ENCODE data around the gene HEPHL1. TPM values are rescaled to one million over a fixed set of nuclear protein-coding genes. Genes with fewer than 3 reads are reported as not detected.
"Not testable (repeated sequence)": the region's sequence is repeated elsewhere in the genome, so short reads cannot be mapped to it uniquely, and the experiment has no call there.

Gene HEPHL1
- total RNA-seq, 1 donor from 2014 or later: 0.96 TPM

GRCh38 chr11:94084164-94084563, 63.0 kb downstream of the HEPHL1 start:
- no peak for DNase-seq (ENCODE audit: low spot score)

- no peak for DNase-seq (ENCODE audit: low spot score)
These were observed 67.8 kb downstream of the HEPHL1 start for GRCh38 chr11:94088906-94089305.

- DNase-seq (ENCODE audit: low spot score): no peak
These were observed 68.2 kb downstream of the HEPHL1 start for GRCh38 chr11:94089341-94089740.

- no peak for DNase-seq (ENCODE audit: low spot score)
These were observed 69.2 kb downstream of the HEPHL1 start for GRCh38 chr11:94090401-94090800.

GRCh38 chr11:94091091-94091490, 69.9 kb downstream of the HEPHL1 start:
- DNase-seq (ENCODE audit: low spot score): no peak

GRCh38 chr11:94100253-94100652, 79.1 kb downstream of the HEPHL1 start:
- DNase-seq (ENCODE audit: low spot score): no peak

GRCh38 chr11:94103471-94103870, 82.3 kb downstream of the HEPHL1 start:
- DNase-seq (ENCODE audit: low spot score): no peak

GRCh38 chr11:94104734-94105133, 83.6 kb downstream of the HEPHL1 start:
- DNase-seq (ENCODE audit: low spot score): no peak

GRCh38 chr11:94106716-94107115, 85.6 kb downstream of the HEPHL1 start:
- DNase-seq (ENCODE audit: low spot score): no peak

- DNase-seq (ENCODE audit: low spot score): no peak
These were observed 86.2 kb downstream of the HEPHL1 start for GRCh38 chr11:94107363-94107762.

- no peak for DNase-seq (ENCODE audit: low spot score)
These were observed 90.1 kb downstream of the HEPHL1 start for GRCh38 chr11:94111241-94111640.

GRCh38 chr11:94111660-94112059, 90.5 kb downstream of the HEPHL1 start:
- peak; percentile 12 for DNase-seq (ENCODE audit: low spot score)

GRCh38 chr11:94112206-94112953, 91.2 kb downstream of the HEPHL1 start:
- DNase-seq (ENCODE audit: low spot score): peak; percentile 64

- no peak for DNase-seq (ENCODE audit: low spot score)
These were observed 96.0 kb downstream of the HEPHL1 start for GRCh38 chr11:94117197-94117574.

GRCh38 chr11:94117871-94118270, 96.7 kb downstream of the HEPHL1 start:
- DNase-seq (ENCODE audit: low spot score): no peak

GRCh38 chr11:94119676-94120075, 98.5 kb downstream of the HEPHL1 start:
- DNase-seq (ENCODE audit: low spot score): not testable (repeated sequence)

GRCh38 chr11:94120516-94120915, 99.4 kb downstream of the HEPHL1 start:
- DNase-seq (ENCODE audit: low spot score): not testable (repeated sequence)

- DNase-seq (ENCODE audit: low spot score): no peak
These were observed 99.8 kb downstream of the HEPHL1 start for GRCh38 chr11:94120946-94121345.

GRCh38 chr11:94125407-94126115, 104.4 kb downstream of the HEPHL1 start:
- DNase-seq (ENCODE audit: low spot score): no peak

GRCh38 chr11:94127638-94128037, 106.5 kb downstream of the HEPHL1 start:
- DNase-seq (ENCODE audit: low spot score): no peak

- no peak for DNase-seq (ENCODE audit: low spot score)
These were observed 107.2 kb downstream of the HEPHL1 start for GRCh38 chr11:94128291-94128745.

- DNase-seq (ENCODE audit: low spot score): peak; percentile 89
These were observed 107.8 kb downstream of the HEPHL1 start, which contains the start of gene PANX1 for GRCh38 chr11:94128746-94129511. Gene PANX1 (plus strand): TSS chr11:94128841. CDS start chr11:94129313, 472 bp downstream.

Measured in umbilical cord (tissue), 2 donors.